SK-N-SH (cell line): Measurements from ENCODE around the gene SNAP91. TPM values are rescaled to one million over a fixed set of nuclear protein-coding genes. Genes with fewer than 3 reads are reported as not detected.
"Not testable (repeated sequence)": the region's sequence is repeated elsewhere in the genome, so short reads cannot be mapped to it uniquely, and the experiment has no call there.

ENCODE experiments used
- CTCF ChIA-PET: fragments of 300-600, 350-600 bp; formaldehyde crosslinking; extraction: SDS; loops from one replicate; lab custom pipeline; 2021; lab: Yijun Ruan, JAX
- POLR2A ChIA-PET: fragments of 350-600 bp; sonication (Branson Sonifier 250); formaldehyde crosslinking; extraction: SDS; loops from one replicate; lab custom pipeline; 2020; ENCODE audit warnings: antibody characterized with exemption, inconsistent platforms; lab: Yijun Ruan, JAX
- DNase-seq: peaks from one replicate; pipeline ENCODE4 v3.0.0; 2012
- H2AFZ ChIP-seq: fragments of 200-600 bp; sonication (generic); 2 replicates; pipeline ENCODE4 v1.8.1; 2016; ENCODE audit warnings: antibody characterized with exemption, mild to moderate bottlenecking, low read depth
- H3F3A ChIP-seq: fragments of 200-600 bp; sonication (generic); replicated peaks from 2 replicates; pipeline ENCODE3; 2016; ENCODE audit warnings: antibody characterized with exemption, mild to moderate bottlenecking; ENCODE audit not compliant: insufficient read depth
- H3K27ac ChIP-seq, 2 experiments: fragments of 200-500 bp in 1 of 2; fragments of 200-600 bp in 1 of 2; sonication (Bioruptor generic) in 1 of 2; sonication (generic), shearing (Covaris generic) in 1 of 2; 2 replicates each; pipeline versions ENCODE4 v1.5.1 to v1.6.1; 2014 to 2016; ENCODE audit warnings: low read depth in 2 of 2, inconsistent platforms in 1 of 2, low read length in 1 of 2, mild to moderate bottlenecking in 1 of 2, mixed read lengths in 1 of 2
- H3K27me3 ChIP-seq: fragments of 200-600 bp; sonication (generic), shearing (Covaris generic); 2 replicates; pipeline ENCODE4 v1.6.1; 2016; ENCODE audit warnings: mixed run types; ENCODE audit not compliant: insufficient read depth
- H3K36me3 ChIP-seq, 2 experiments: fragments of 200-500 bp in 1 of 2; fragments of 200-600 bp in 1 of 2; sonication (Bioruptor generic) in 1 of 2; sonication (generic) in 1 of 2; replicated peaks in 1 of 2; 2 replicates each; pipeline versions ENCODE3 to v1.5.1; 2014 to 2016; ENCODE audit warnings: low read length in 1 of 2, mild to moderate bottlenecking in 1 of 2; ENCODE audit not compliant: insufficient read depth in 2 of 2, control insufficient read depth in 1 of 2
- H3K4me1 ChIP-seq, 2 experiments: fragments of 200-500 bp in 1 of 2; fragments of 200-600 bp in 1 of 2; sonication (Bioruptor generic) in 1 of 2; sonication (generic), shearing (Covaris generic) in 1 of 2; 2 replicates each; pipeline versions ENCODE4 v1.5.1 to v1.6.1; 2014 to 2016; ENCODE audit warnings: low read depth in 1 of 2, low read length in 1 of 2, mixed run types in 1 of 2; ENCODE audit not compliant: insufficient read depth in 2 of 2, control insufficient read depth in 1 of 2
- H3K4me2 ChIP-seq: fragments of 200-600 bp; sonication (generic), shearing (Covaris generic); 2 replicates; pipeline ENCODE4 v1.6.1; 2017; ENCODE audit warnings: mixed run types
- H3K4me3 ChIP-seq, 2 experiments: fragments of 200-500 bp in 1 of 2; fragments of 200-600 bp in 1 of 2; sonication (Bioruptor generic) in 1 of 2; sonication (generic), shearing (Covaris generic) in 1 of 2; 2 replicates each; pipeline versions ENCODE4 v1.5.1 to v1.8.1; 2014 to 2016; ENCODE audit warnings: low read depth in 2 of 2, inconsistent platforms in 1 of 2, low read length in 1 of 2, mild to moderate bottlenecking in 1 of 2, mixed read lengths in 1 of 2, moderate library complexity in 1 of 2
- H3K79me2 ChIP-seq: fragments of 200-600 bp; sonication (generic); 2 replicates; pipeline ENCODE4 v1.8.1; 2017; ENCODE audit warnings: mild to moderate bottlenecking; ENCODE audit not compliant: insufficient read depth
- H3K9ac ChIP-seq: fragments of 200-600 bp; sonication (generic); 2 replicates; pipeline ENCODE4 v1.6.1; 2017; ENCODE audit warnings: mixed run types
- H3K9me2 ChIP-seq: fragments of 200-600 bp; sonication (generic); 2 replicates; pipeline ENCODE4 v1.6.1; 2017; ENCODE audit warnings: mixed run types
- H3K9me3 ChIP-seq: fragments of 200-600 bp; sonication (generic); 2 replicates; pipeline ENCODE4 v1.6.1; 2017; ENCODE audit warnings: mixed run types, mild to moderate bottlenecking, moderate library complexity
- H4K20me1 ChIP-seq: fragments of 200-600 bp; sonication (generic); 2 replicates; pipeline ENCODE4 v1.6.1; 2017; ENCODE audit warnings: mild to moderate bottlenecking, mixed run types; ENCODE audit not compliant: insufficient read depth
- EP300 ChIP-seq, 2 experiments: IDR thresholded peaks; 2 replicates each; pipeline versions ENCODE4 v1.4.0 to v1.6.1; 2012; ENCODE audit warnings: borderline replicate concordance in 1 of 2, low read depth in 1 of 2, low read length in 1 of 2
- GABPA ChIP-seq: IDR thresholded peaks from 2 replicates; pipeline ENCODE4 v1.4.0; 2012; ENCODE audit warnings: low read depth, mild to moderate bottlenecking
- JUND ChIP-seq: IDR thresholded peaks from 2 replicates; pipeline ENCODE4 v1.4.0; 2012
- MEF2A ChIP-seq: IDR thresholded peaks from 2 replicates; pipeline ENCODE4 v1.4.0; 2012; ENCODE audit warnings: low read depth, borderline replicate concordance
- RAD21 ChIP-seq: IDR thresholded peaks from 2 replicates; pipeline ENCODE4 v1.6.1; 2012; ENCODE audit warnings: mild to moderate bottlenecking, low read length
- RCOR1 ChIP-seq: fragments of 150-350 bp; IDR thresholded peaks from 2 replicates; pipeline ENCODE4 v1.6.1; 2017; ENCODE audit warnings: antibody characterized with exemption, low read length
- REST ChIP-seq: IDR thresholded peaks from 2 replicates; pipeline ENCODE4 v1.6.1; 2012; ENCODE audit warnings: mild to moderate bottlenecking, low read depth, low read length, moderate library complexity
- SMC3 ChIP-seq: IDR thresholded peaks from 2 replicates; pipeline ENCODE4 v1.6.1; 2012; ENCODE audit warnings: low read depth, low read length, improper control_type of control experiment
- USF2 ChIP-seq: fragments of 150-350 bp; IDR thresholded peaks from 2 replicates; pipeline ENCODE4 v1.6.1; 2017; ENCODE audit warnings: antibody characterized with exemption, low read length, low read depth, borderline replicate concordance
- ZBTB33 ChIP-seq: IDR thresholded peaks from 2 replicates; pipeline ENCODE4 v1.4.0; 2012; ENCODE audit warnings: low read depth, borderline replicate concordance
- WGBS: methylation state at CpG from one replicate; pipeline ENCODE4 v1.1.6; 2017; ENCODE audit warnings: low lambda C conversion rate; 5-methylcytosine and 5-hydroxymethylcytosine counted together
- polyA plus RNA-seq, 3 experiments: library from polyadenylated mRNA; depleted of rRNA; stranded (reverse); fragments of >200 nt; gene quantifications; 2 replicates each; pipeline ENCODE4 v1.2.3, GENCODE V29; 2012
- TF ChIP-seq, protein P1 (sequence below): IDR thresholded peaks from 2 replicates; pipeline ENCODE4 v1.4.0; 2012; ENCODE audit warnings: low read depth

The SNAP91 gene
- polyA plus RNA-seq, 1 of the 3 experiments (the other 2 are of a cell fraction) = 0.64 TPM

DNA sequence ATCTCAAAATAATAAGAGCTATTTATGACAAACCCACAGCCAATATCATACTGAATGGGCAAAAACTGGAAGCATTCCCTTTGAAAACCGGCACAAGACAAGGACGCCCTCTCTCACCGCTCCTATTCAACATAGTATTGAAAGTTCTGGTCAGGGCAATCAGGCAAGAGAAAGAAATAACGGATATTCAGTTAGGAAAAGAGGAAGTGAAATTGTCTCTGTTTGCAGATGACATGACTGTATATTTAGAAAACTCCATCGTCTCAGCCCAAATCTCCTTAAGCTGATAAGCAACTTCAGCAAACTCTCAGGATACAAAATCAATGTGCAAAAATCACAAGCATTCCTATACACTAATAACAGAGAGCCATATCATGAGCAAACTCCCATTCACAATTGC, 158.4 kb downstream of the SNAP91 start:
- DNase-seq, H4K20me1 ChIP-seq, H3K9me2 ChIP-seq, H3K4me2 ChIP-seq, CTCF ChIA-PET, POLR2A ChIA-PET, H3K79me2 ChIP-seq, H3K27ac ChIP-seq, H3K27me3 ChIP-seq, H3K9me3 ChIP-seq, H3K4me1 ChIP-seq, H3K9ac ChIP-seq, H2AFZ ChIP-seq, H3K4me3 ChIP-seq, H3K36me3 ChIP-seq, H3F3A ChIP-seq: not testable (repeated sequence)
- 66% methylated on average over 5 of the region's 5 CpGs for WGBS

GRCh38 chr6:83546636-83547035, 162.3 kb downstream of the SNAP91 start:
- whole genome bisulfite sequencing = 68% methylated on average over 4 of the region's 5 CpGs
- TF ChIP-seq RCOR1 = no peak
- no peak for TF ChIP-seq SMC3
- TF ChIP-seq, protein P1, sequence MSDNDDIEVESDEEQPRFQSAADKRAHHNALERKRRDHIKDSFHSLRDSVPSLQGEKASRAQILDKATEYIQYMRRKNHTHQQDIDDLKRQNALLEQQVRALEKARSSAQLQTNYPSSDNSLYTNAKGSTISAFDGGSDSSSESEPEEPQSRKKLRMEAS = no peak
- no peak for TF ChIP-seq REST
- no peak for TF ChIP-seq RAD21
- TF ChIP-seq MEF2A = no peak
- TF ChIP-seq JUND = no peak
- no peak for TF ChIP-seq USF2
- TF ChIP-seq ZBTB33 = no peak
- TF ChIP-seq EP300 (IDR thresholded peaks at IDR 0.05; ENCODE audit: borderline replicate concordance in 1 of 2, low read depth in 1 of 2, low read length in 1 of 2) = no peak
- TF ChIP-seq GABPA = no peak
- TF ChIP-seq, all 33 proteins: peak for 0
- Histone ChIP-seq H3K9ac (no peak overlapping the region), H4K20me1 (no peaks in the 10 kb centered on the region), H3K9me3 (no peaks in the 10 kb centered on the region), H3K79me2 (no peaks in the 10 kb centered on the region), H3K4me2 (no peak overlapping the region), H3K27ac (no peak overlapping the region), H3F3A (no peaks in the 10 kb centered on the region), H2AFZ (no peak overlapping the region), H3K4me3 (no peak overlapping the region), H3K9me2 (no peaks in the 10 kb centered on the region), H3K36me3 (no peaks in the 10 kb centered on the region), H3K27me3 (no peaks in the 10 kb centered on the region), H3K4me1 (no peaks in the 10 kb centered on the region)
- ChIA-PET CTCF (no interaction called here), POLR2A (no interaction called here)
- no peak for DNase-seq
